IMR-90 (cell line): ENCODE data around the gene CPNE2. TPM values are rescaled to one million over a fixed set of nuclear protein-coding genes. Genes with fewer than 3 reads are reported as not detected.

Experiments
- ATAC-seq: fragments of 200-7000 bp; cut with Tn5 transposase; 2 replicates; pipeline ENCODE4 v1.9.1; 2020; ENCODE audit warnings: low read depth, mild to moderate bottlenecking, moderate library complexity
- BruUV-seq: library from RNA; stranded (reverse); fragments of 400-500 nt; replicated peaks from 2 replicates; lab custom pipeline; 2021; lab: Mats Ljungman, UMichigan
- CTCF ChIA-PET: fragments of 300-600 bp; formaldehyde crosslinking; extraction: SDS; loops from one replicate; lab custom pipeline; 2021; ENCODE audit warnings: antibody characterized with exemption; lab: Yijun Ruan, JAX
- POLR2A ChIA-PET: fragments of 300-600 bp; sonication (Branson Sonifier 250); formaldehyde crosslinking; loops from one replicate; lab custom pipeline; 2022; ENCODE audit warnings: antibody characterized with exemption; ENCODE audit not compliant: unreplicated experiment; lab: Charles Lee
- DNase-seq: peaks from one replicate; pipeline ENCODE4 v3.0.0; 2013
- H2AFZ ChIP-seq: replicated peaks from 2 replicates; pipeline ENCODE3; 2013; ENCODE audit warnings: low read length, mild to moderate bottlenecking; ENCODE audit not compliant: poor library complexity
- H2AK5ac ChIP-seq: 2 replicates; pipeline ENCODE4 v1.6.1; 2013; ENCODE audit warnings: low read depth, low read length, inconsistent platforms
- H2AK9ac ChIP-seq: replicated peaks from 2 replicates; pipeline ENCODE3; 2013; ENCODE audit warnings: mild to moderate bottlenecking, low read depth, low read length, moderate library complexity; ENCODE audit not compliant: poor library complexity
- H2BK120ac ChIP-seq: 2 replicates; pipeline ENCODE4 v1.6.1; 2013; ENCODE audit warnings: low read depth, low read length, inconsistent platforms
- H2BK15ac ChIP-seq: 3 replicates; pipeline ENCODE4 v1.6.1; 2013; ENCODE audit warnings: low read depth, low read length, inconsistent platforms
- H2BK20ac ChIP-seq: 2 replicates; pipeline ENCODE4 v1.6.1; 2013; ENCODE audit warnings: low read depth, mild to moderate bottlenecking, inconsistent platforms, low read length, moderate library complexity
- H2BK5ac ChIP-seq: 2 replicates; pipeline ENCODE4 v1.6.1; 2013; ENCODE audit warnings: mild to moderate bottlenecking, low read depth, low read length, inconsistent platforms; ENCODE audit not compliant: poor library complexity, severe bottlenecking
- H3K14ac ChIP-seq: replicated peaks from 2 replicates; pipeline ENCODE4 v1.6.1; 2013; ENCODE audit warnings: low read depth, low read length, inconsistent platforms
- H3K18ac ChIP-seq: 2 replicates; pipeline ENCODE4 v1.6.1; 2013; ENCODE audit warnings: low read depth, low read length, control low read depth
- H3K23ac ChIP-seq: 2 replicates; pipeline ENCODE4 v1.6.1; 2013; ENCODE audit warnings: low read depth, low read length, inconsistent platforms
- H3K27ac ChIP-seq: 2 replicates; pipeline ENCODE4 v1.5.1; 2013; ENCODE audit warnings: mild to moderate bottlenecking, control low read depth, low read length; ENCODE audit not compliant: insufficient read depth
- H3K27me3 ChIP-seq: 2 replicates; pipeline ENCODE4 v1.6.1; 2013; ENCODE audit warnings: low read length; ENCODE audit not compliant: control insufficient read depth, insufficient read depth
- H3K36me3 ChIP-seq: 2 replicates; pipeline ENCODE4 v1.6.1; 2013; ENCODE audit warnings: low read length, mixed read lengths; ENCODE audit not compliant: control insufficient read depth, insufficient read depth
- H3K4ac ChIP-seq: 2 replicates; pipeline ENCODE4 v1.6.1; 2013; ENCODE audit warnings: low read depth, low read length, inconsistent platforms
- H3K4me1 ChIP-seq: 2 replicates; pipeline ENCODE4 v1.6.1; 2013; ENCODE audit warnings: low read length, mixed read lengths; ENCODE audit not compliant: control insufficient read depth, insufficient read depth
- H3K4me2 ChIP-seq: 2 replicates; pipeline ENCODE4 v1.6.1; 2013; ENCODE audit warnings: low read depth, mild to moderate bottlenecking, control low read depth, low read length, moderate library complexity
- H3K4me3 ChIP-seq: 2 replicates; pipeline ENCODE4 v1.5.1; 2013; ENCODE audit warnings: low read depth, mild to moderate bottlenecking, control low read depth, low read length, moderate library complexity; ENCODE audit not compliant: insufficient read depth
- H3K56ac ChIP-seq: 2 replicates; pipeline ENCODE4 v1.6.1; 2013; ENCODE audit warnings: low read length, inconsistent platforms; ENCODE audit not compliant: insufficient read depth; ENCODE audit errors: extremely low read depth
- H3K79me1 ChIP-seq, 2 experiments: 2 replicates each; pipeline ENCODE4 v1.6.1; 2013; ENCODE audit warnings: low read length in 2 of 2, inconsistent platforms in 1 of 2, low read depth in 1 of 2
- H3K9ac ChIP-seq: 2 replicates; pipeline ENCODE4 v1.6.1; 2013; ENCODE audit warnings: low read depth, low read length, control low read depth
- H3K9me1 ChIP-seq: 2 replicates; pipeline ENCODE4 v1.6.1; 2013; ENCODE audit warnings: low read length, inconsistent platforms; ENCODE audit not compliant: insufficient read depth
- H3K9me3 ChIP-seq: 2 replicates; pipeline ENCODE4 v1.6.1; 2013; ENCODE audit warnings: low read length; ENCODE audit not compliant: control insufficient read depth, insufficient read depth
- H4K20me1 ChIP-seq: 2 replicates; pipeline ENCODE4 v1.6.1; 2013; ENCODE audit warnings: low read length, inconsistent platforms; ENCODE audit not compliant: insufficient read depth
- H4K5ac ChIP-seq: 2 replicates; pipeline ENCODE4 v1.6.1; 2013; ENCODE audit warnings: mild to moderate bottlenecking, low read depth, low read length, control low read depth
- H4K8ac ChIP-seq, 2 experiments: 2 replicates each; pipeline ENCODE4 v1.6.1; 2013; ENCODE audit warnings: low read depth in 2 of 2, low read length in 2 of 2, control low read depth in 1 of 2, inconsistent platforms in 1 of 2
- H4K91ac ChIP-seq: 2 replicates; pipeline ENCODE4 v1.6.1; 2013; ENCODE audit warnings: low read depth, low read length, inconsistent platforms; ENCODE audit not compliant: insufficient read depth
- BHLHE40 ChIP-seq: fragments of 150-350 bp; IDR thresholded peaks from 2 replicates; pipeline ENCODE4 v1.6.1; 2016; ENCODE audit warnings: mild to moderate bottlenecking, low read depth, low read length
- CEBPB ChIP-seq: IDR thresholded peaks from 2 replicates; pipeline ENCODE4 v1.6.1; 2012; ENCODE audit warnings: low read depth, low read length, improper control_type of control experiment
- CHD1 ChIP-seq: IDR thresholded peaks from 2 replicates; pipeline ENCODE4 v1.6.1; 2012; ENCODE audit warnings: low read depth, low read length, improper control_type of control experiment
- ELK1 ChIP-seq: fragments of 150-350 bp; IDR thresholded peaks from 2 replicates; pipeline ENCODE4 v1.6.1; 2016; ENCODE audit warnings: low read depth, mild to moderate bottlenecking, low read length, moderate library complexity, borderline replicate concordance
- FOS ChIP-seq: fragments of 150-350 bp; IDR thresholded peaks from 2 replicates; pipeline ENCODE4 v1.6.1; 2016; ENCODE audit warnings: low read depth, low read length
- MAZ ChIP-seq: IDR thresholded peaks from 2 replicates; pipeline ENCODE4 v1.6.1; 2012; ENCODE audit warnings: low read depth, mild to moderate bottlenecking, low read length, improper control_type of control experiment, moderate library complexity, borderline replicate concordance
- NFE2L2 ChIP-seq: fragments of 150-350 bp; IDR thresholded peaks from 2 replicates; pipeline ENCODE4 v1.6.1; 2016; ENCODE audit warnings: low read depth, mild to moderate bottlenecking, low read length
- RAD21 ChIP-seq: IDR thresholded peaks from 2 replicates; pipeline ENCODE4 v1.6.1; 2012; ENCODE audit warnings: low read length, improper control_type of control experiment
- WGBS, 2 experiments: methylation state at CpG; one replicate each; pipeline versions ENCODE4 v1.1.5 to v1.1.7; 2013; ENCODE audit warnings: missing lambda C conversion rate in 2 of 2; ENCODE audit not compliant: insufficient read length in 1 of 2; ENCODE audit errors: extremely low coverage in 2 of 2; 5-methylcytosine and 5-hydroxymethylcytosine counted together
- dilution Hi-C: fragments of 300-500 bp; cut with HindIII; formaldehyde crosslinking; loops from one replicate; pipeline ENCODE4 v1.14.3; 2018; ENCODE audit warnings: low sequenced_read_pairs; ENCODE audit not compliant: unreplicated experiment
- in situ Hi-C: fragments of 300-500 bp; cut with MboI; formaldehyde crosslinking; loops from 3 replicates; pipeline ENCODE4 v1.14.3; 2019; ENCODE audit warnings: low sequenced_read_pairs, inconsistent platforms, mixed read lengths
- intact Hi-C: fragments of 100-400 bp; cut with micrococcal nuclease; formaldehyde crosslinking; loops from 2 replicates; pipeline ENCODE4 v1.10.0; 2022
- polyA plus RNA-seq, 3 experiments: library from polyadenylated mRNA; depleted of rRNA; stranded (reverse); fragments of >200 nt; gene quantifications; 2 replicates each; pipeline ENCODE4 v1.2.3, GENCODE V29; 2012; ENCODE audit warnings: low replicate concordance in 1 of 3
- total RNA-seq: library from RNA; depleted of rRNA; stranded (reverse); fragments of >200 nt; gene quantifications from 2 replicates; pipeline ENCODE4 v1.2.3, GENCODE V29; 2012

Gene CPNE2
- total and polyA plus RNA-seq, 2 of the 4 experiments (the other 2 are of a cell fraction): 15.4 to 48.0 TPM

DNA sequence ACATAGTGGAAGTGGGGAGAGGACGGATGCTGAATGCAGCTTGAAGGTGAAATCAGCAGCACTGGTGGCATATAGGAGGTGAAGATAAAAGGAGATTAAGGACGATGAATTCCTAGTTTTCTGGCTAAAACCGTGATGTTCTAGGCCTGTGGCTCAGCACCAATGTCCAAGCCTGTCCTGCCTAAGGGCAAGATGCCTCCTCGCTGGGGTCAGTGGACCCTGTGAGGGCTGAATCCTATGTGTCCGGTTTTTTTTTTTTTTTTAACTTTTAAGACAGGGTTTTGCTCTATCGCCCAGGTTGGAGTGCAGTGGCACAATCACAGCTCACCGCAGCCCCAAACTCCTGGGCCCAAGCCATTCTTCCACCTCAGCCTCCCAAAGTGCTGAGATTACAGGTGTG is 12.8 kb downstream of the CPNE2 start:
- Histone ChIP-seq H3K18ac (no peak overlapping the region), H3K56ac (no peak overlapping the region), H3K23ac (no peak overlapping the region), H2BK20ac (no peak overlapping the region), H4K91ac (no peak overlapping the region), H3K4ac (no peak overlapping the region), H3K9me1 (peaks cover 9% of the 10 kb centered on the region; the same call in 1 of the 2 replicates), H3K9ac (no peak overlapping the region), H3K4me2 (no peak overlapping the region), H3K4me3 (no peak overlapping the region), H3K4me1 (no peaks in the 10 kb centered on the region), H2BK120ac (no peak overlapping the region), H3K27me3 (no peaks in the 10 kb centered on the region), H4K20me1 (peaks cover 18% of the 10 kb centered on the region), H2BK5ac (no peak overlapping the region), H2BK15ac (no peak overlapping the region), H4K5ac (no peak overlapping the region), H2AK5ac (0 out of 2 replicates have a peak overlapping the region, but pooled peaks have one; percentile 12), H3K27ac (no peak overlapping the region), H4K8ac (no peak overlapping the region), H3K36me3 (no peaks in the 10 kb centered on the region), H2AFZ (no peak overlapping the region), H3K79me1 (peaks cover 3 to 39% of the 10 kb centered on the region in 2 experiments; a peak in 2 of 4 replicates), H3K14ac (no peak overlapping the region), H2AK9ac (no peak overlapping the region), H3K9me3 (no peaks in the 10 kb centered on the region)
- DNase-seq: no peak
- in situ Hi-C loops (no loop called here), intact Hi-C loops (no loop called here), dilution Hi-C loops (no loop called here)
- no TSS peak for BruUV-seq
- TF ChIP-seq CEBPB: no peak
- no peak for TF ChIP-seq MAZ
- TF ChIP-seq ELK1: no peak
- TF ChIP-seq NFE2L2: no peak
- TF ChIP-seq CHD1: no peak
- TF ChIP-seq BHLHE40: no peak
- no peak for TF ChIP-seq FOS
- TF ChIP-seq RAD21: no peak
- ChIA-PET CTCF (no interaction called here), POLR2A (no interaction called here)
- WGBS, 2 experiments: 76% methylated on average over 2 of the region's 7 CpGs; no CpG with 5 or more reads in 1 of the 2 experiments
- no peak for ATAC-seq
